Activated CD4-positive, CD25-positive, alpha-beta regulatory T cell (primary cell): ENCODE measurements around the gene MAGI1.
"Not testable (repeated sequence)": the region's sequence is repeated elsewhere in the genome, so short reads cannot be mapped to it uniquely, and the experiment has no call there.

Experiments used
- DNase-seq, 4 experiments: peaks; one replicate each; lab custom pipeline; 2025; lab: John Stamatoyannopoulos, UW

Gene MAGI1

DNA sequence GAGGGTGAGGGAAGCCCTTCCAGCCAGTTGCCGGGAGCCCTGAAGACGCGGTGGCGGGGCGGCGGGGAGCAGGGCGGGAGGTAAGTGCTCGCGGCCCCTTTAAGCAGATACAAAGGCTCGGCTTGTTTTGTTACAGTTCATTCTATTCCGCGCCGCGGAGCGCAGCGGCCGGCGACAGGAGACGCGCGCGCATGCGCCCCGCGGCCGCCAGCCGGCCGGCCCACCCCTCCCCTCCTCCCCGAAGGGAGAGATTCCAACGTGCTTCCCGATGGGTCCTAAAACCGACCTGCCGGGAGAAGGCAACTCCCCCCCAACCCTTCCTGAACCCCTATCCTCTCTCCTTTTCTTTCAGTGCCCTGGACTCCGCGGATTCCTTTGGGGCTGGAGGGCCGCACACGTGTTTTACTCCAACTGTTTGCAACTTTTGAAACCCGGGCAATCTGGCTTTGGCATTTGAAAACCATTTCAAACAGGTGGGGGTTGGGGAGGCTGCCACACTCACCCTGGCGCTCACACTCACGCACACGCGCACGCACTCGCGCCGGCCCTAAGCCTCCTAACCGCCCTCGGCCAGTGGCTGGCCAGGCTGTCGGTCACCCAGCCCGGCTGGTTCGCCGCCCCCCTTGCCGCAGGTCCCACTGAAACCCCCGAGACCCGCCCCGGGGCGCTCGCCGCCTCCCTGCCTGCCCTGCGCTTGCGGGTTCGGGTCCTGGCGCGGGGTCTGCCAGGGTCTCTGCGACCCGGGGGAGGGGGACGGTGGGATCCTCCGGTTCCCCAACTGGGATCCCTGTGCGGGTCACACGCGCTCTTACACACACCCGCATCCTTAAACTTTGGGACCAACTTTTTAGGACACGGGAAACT lies at the start of gene MAGI1:
Gene MAGI1 (minus strand): TSS at position 193 of the 864 bp plus-strand sequence. CDS start 610 bp downstream, outside the sequence.
- no peak for DNase-seq

DNA sequence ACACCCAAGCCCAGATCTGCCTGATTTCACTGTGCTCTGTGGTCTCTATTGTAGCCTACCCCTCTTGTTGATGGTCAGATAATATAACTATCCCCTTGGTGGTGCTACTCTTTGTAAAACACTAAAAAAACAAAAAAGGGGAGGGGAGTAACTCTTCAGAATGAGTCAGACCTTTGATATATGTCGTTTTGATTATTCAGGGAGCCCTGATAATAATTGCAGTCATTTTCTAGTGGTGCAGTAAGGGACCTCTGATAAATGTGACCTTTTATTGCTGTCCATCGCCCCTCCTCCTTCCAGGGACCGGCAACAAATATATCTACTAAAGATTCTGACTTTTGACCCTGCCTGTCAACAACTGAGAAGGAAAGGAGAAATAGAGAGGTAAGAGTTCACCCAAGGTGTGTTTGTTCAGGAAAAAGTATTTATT lies 45.1 kb upstream of the MAGI1 start:
- no peak for DNase-seq

- DNase-seq = no peak
Observed at GRCh38 chr3:66083096-66083678, 44.5 kb upstream of the MAGI1 start.

DNA sequence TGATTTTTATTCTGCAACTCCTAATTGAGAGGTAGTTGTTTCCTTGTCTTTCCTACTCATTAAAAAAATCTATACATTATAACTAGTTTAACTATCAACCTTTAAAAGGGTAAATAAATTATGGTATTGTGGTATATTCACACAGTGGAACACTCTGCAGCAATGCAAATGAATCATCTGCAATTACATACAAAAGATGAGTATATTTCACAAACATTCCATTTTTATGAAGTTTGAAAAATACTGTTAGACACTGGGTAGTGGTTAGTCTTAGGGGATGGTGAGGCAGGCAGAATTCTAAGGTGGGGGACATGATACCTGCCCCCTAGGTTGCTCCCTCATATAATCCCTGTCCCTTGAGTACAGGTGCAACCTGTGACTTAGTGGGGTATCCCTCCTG lies 44.0 kb upstream of the MAGI1 start:
- no peak for DNase-seq

- DNase-seq = no peak
Observed at GRCh38 chr3:66080167-66080566, 41.4 kb upstream of the MAGI1 start.

GRCh38 chr3:66077973-66078372 lies 39.3 kb upstream of the MAGI1 start:
- DNase-seq = no peak

DNA sequence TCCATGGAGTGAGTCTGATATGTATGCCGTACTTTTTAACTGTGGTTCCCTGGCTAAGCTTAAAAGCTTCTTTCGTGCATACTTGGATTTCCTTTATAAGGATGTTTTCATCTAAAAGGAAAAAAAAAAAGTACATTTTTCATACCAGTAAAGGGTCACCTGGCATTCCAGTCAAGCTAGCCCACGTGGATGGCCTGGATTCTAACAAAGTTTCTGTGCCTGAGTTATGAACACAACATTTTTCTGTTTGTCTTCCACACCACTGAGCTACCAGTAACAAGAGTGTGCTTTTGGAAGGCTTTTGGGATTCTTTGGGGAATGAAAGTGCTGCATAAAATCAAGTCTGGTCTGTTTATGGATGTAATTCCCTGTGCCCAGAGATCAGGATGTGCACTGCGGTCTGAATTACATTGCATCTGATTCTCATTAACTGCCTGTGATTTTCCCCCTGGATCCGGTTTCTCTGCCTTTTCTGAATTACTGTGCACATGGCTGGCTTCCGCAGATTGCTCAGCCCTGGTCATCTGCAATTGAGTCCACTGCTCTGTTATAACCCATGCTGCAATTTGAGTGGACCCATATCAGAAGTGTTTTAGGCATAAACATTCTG lies 38.2 kb upstream of the MAGI1 start:
- DNase-seq = no peak

- no peak for DNase-seq
Observed at GRCh38 chr3:66075281-66075680, 36.6 kb upstream of the MAGI1 start.

GRCh38 chr3:66073464-66074141 lies 34.9 kb upstream of the MAGI1 start:
- no peak for DNase-seq

- DNase-seq = no peak
Observed at GRCh38 chr3:66068255-66068654, 29.5 kb upstream of the MAGI1 start.

- no peak for DNase-seq
Observed at GRCh38 chr3:66066963-66067617, 28.4 kb upstream of the MAGI1 start.

- DNase-seq = no peak
Observed at GRCh38 chr3:66055289-66055688, 16.6 kb upstream of the MAGI1 start.

- no peak for DNase-seq
Observed at GRCh38 chr3:66053550-66054094, 14.9 kb upstream of the MAGI1 start.

DNA sequence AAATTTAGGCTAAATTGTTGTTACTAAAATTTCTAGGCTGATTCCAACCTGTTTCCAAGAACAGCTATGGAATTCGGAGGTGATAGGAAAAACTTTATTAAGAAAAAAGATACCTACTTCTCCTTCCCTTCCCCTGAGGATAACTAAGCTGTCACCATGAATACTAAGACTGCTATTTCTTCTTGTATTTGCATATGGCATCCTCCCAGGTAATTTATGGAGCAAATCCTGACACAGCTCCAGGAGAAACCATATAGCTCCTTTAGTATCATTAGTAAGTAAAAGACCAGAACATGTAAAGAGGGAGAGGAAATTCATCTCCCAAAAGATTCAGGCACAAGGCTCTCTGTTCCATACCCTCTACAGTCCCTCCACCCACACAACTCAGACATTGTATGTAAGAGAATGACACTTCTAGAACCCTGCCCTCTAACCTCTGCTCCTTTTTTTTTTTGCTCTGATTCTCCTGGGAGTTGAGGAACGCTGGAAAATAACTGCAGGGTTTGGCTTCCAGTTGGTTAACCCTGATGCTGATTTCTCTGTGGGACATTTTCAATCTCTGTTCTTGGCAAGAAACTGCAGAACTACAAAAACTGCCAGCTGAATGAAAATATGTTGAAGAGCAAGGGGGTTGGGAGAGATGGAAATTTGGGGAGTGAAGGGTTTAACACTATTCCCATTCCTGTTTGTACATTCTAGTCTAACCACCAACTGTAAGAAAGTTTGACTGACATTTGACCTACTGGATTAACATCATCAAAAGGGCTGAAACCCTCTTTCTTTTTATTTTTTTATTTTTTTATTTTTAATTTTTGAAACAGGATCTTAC lies 14.2 kb upstream of the MAGI1 start:
- no peak for DNase-seq

DNA sequence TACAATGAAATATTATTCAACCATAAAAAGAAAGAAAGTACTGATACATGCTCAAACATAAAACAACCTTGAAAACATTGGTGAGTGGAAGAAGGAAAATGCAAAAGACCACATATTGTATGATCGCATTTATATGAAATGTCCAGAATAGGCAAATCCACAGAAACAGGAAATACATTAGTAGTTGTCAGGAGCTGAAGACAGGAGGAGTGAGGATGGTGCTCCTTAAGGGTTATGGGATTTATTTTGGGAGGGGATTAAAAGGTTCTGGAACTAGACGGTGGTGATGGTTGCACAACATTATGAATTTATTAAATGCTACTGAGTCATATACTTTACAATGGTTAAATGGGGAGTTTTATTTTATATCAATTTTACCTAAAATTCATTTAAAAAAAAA lies 12.1 kb upstream of the MAGI1 start:
- DNase-seq = no peak

- no peak for DNase-seq
Observed at GRCh38 chr3:66048051-66048395, 9.3 kb upstream of the MAGI1 start.

DNA sequence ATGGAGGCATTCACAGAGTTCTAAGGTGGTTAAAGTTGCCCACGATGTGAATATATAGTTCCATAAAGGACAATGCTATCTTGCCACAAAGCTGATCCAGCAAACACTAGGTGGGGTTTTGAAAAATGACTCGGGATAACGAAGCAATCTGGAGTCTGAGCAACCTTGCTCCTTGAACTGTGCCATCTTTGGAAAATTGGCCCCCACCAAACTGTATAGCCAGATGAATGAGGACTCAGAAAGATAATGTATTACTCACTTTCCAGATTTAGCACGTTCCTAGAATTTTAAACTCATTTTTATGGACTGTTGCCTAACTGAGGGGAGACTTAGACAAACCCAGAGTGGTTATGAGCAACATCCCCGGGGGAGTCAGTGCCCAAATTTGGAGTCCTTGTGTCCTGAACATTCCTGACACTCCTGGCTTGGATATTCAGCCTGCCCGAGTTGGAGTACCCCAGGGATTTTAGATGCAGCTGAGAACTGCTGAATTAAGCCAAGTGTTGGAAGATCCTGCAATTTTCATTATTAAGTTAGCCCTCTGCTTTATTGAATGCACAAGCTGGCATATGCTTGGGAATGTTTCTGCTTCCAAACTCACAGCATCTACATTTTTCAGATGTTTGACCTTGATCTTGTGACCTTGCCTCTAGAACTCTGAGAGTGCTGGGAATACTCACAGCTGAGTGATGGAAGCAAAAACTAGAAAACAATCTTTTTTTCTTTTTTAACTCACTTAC lies 8.8 kb upstream of the MAGI1 start:
- DNase-seq = no peak

DNA sequence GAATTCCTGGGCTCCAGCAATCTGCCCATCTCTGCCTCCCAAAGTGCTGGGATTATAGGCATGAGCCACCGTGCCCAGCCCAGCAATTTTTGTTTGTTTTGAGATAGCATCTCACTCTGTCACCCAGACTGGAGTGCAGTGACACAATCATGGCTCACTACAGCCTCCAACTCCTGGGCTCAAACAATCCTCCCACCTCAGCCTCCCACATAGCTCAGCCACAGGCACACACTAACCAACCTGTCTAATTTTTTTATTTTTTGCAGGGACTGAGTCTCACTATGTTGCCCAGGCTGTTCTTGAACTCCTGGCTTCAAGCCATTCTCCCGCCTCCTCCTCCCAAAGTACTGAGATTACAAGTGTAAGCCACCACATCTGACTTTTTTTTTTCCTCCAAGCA lies 7.6 kb upstream of the MAGI1 start:
- DNase-seq = not testable (repeated sequence)

DNA sequence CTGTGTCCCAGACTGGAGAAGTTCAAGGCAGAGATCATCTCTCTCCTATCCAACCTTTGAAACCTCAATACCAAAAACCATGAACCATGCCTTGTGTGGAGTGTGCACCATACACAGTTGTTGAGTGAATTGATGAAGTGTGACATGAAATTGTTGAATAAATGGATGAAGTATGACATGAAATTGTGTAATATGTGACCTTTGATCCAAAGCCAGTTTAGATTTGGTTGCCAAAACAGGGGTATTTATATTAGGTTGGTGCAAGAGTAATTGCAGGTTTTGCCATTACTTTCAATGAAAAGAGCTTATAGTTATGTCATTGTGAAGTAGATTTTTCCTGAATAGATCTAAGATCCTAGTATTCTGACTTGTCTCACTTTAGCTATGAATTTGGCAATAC lies 3.1 kb upstream of the MAGI1 start:
- DNase-seq = no peak

- no peak for DNase-seq
Observed at GRCh38 chr3:66041116-66041515, 2.4 kb upstream of the MAGI1 start.
